ENCODE results near the gene HRCT1.

Gene HRCT1

DNA sequence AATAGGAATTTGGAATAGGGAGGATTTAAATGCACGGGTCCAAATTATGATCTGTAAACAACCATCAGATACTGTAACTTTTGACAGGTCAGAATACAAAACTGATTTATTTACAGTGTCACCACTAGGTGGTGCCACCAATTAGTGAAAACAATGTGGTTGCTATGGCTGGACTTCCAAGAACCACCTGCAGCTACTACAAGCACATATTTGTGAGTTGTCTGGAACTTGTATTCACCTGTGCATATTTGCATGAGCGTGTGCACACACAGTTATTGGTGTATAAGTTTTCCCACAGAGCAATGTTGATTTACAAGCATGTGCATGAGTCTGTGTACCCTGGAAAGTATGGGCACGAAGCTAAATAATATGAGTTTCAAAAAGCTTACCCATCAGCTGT lies 3.0 kb upstream of the HRCT1 start:
- TF ChIP-seq JUND (IDR thresholded peaks at IDR 0.05; ENCODE audit: low read depth) = no peak
- in situ Hi-C loops (cut with HindIII; ENCODE audit: low pct_unique_long_range_greater_than_20kb, low sequenced_read_pairs) = no loop called here

DNA sequence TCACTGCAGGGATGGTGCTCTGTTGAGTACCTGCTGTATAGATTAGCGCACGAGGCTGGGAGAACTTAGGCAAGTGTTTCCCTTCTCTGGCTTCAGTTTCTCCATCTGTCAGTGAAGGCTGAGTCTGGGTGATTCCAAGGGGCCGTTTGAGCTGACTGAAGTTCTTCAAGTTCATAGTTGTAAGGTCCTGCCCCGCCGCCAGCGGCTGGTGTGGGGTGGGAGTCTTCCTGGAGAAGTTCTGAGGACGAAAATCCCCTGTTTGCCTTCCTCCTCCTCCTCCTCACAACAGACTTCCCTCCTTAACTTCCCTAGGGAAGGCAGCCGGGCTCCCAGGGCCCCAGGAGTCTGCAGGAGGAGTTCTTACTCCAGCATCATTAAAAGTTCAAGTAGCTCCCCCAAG lies 1.7 kb upstream of the HRCT1 start:
- in situ Hi-C loops (cut with HindIII; ENCODE audit: low pct_unique_long_range_greater_than_20kb, low sequenced_read_pairs) = no loop called here
- no peak for TF ChIP-seq JUND (IDR thresholded peaks at IDR 0.05; ENCODE audit: low read depth)
- DNase-seq (ENCODE audit: low read depth in 1 of 2, low spot score in 1 of 2) = no peak

More for the DNA sequence above, 3.0 kb upstream of the HRCT1 start:
- peak; percentile 39 to 82 for DNase-seq (ENCODE audit: low read depth in 1 of 2, low spot score in 1 of 2)

DNA sequence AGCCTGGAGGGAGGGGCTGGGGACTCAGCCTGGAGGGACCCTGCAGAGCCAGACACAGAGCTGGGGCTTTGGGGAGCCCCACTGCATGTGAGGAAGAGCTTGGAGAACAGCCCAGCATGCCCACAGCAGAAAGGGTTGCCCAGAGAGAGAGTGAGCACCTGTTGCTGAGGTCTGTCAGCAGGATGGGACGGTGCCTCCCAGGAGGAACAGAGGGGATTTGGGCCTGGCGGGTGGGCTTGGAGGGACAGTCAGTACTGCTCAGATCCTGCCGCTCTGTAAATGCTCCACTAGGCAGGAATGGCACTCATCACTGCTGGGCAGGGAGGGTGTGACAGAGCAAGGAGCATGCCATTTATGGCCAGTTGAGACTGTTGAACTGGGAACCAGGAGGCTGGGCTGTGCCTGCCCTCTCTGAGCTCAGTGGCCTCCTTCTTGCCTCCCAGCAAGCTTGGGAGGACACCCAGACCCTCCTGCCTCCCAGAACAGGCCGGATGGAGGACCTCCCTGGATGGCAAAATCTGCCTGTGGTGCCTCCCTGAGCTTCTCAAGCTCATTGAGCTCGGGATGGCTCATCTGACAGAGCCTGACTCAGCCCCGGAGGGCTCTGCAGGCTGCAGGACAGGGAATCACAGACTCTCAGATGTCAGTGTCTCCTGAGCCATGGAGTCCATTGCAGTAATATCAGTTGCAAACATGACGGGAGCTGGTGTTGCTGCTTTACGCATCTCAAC lies 786 bp upstream of the HRCT1 start:
- no peak for TF ChIP-seq JUND (IDR thresholded peaks at IDR 0.05; ENCODE audit: low read depth)
- in situ Hi-C loops (cut with HindIII; ENCODE audit: low pct_unique_long_range_greater_than_20kb, low sequenced_read_pairs) = no loop called here
- no peak for DNase-seq (ENCODE audit: low read depth in 1 of 2, low spot score in 1 of 2)

DNA sequence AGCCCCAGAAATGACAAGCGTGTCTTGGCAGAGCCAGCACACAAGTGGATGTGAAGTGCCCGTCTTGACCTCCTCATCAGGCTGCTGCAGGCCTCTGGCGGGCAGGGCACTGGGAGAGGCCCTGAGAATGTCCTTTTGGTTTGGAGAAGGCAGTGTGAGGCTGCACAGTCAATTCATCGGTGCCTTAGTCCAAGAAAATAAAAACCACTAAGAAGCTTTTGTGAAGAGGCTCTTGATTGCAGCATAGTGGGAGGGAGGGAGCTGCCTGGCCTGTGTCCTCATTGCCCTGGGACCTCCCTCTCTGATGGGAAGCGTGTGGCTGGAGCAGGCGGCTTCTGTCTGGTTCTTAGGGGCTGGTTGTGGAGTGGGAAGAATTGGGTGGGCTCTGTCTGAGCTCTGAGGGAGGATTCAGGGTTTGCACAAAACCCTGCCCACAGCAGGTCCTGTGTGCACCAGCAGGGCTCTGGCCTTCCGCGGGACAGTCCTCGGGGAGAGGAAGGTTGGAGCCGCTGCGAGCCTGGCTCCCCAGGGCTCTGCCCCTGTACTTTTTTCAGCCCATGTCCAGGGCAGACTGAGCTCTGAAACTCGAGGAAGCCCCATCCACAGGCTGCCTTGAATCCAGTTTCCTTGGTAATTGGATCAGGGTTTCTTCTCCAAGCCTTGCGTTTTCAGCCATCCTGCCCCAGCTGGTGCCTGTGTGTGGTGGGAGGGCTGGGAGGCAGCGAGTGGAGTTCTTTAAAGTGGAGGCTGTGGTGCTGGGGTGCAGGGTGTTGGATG lies 1.1 kb downstream of the HRCT1 start:
- DNase-seq (ENCODE audit: low read depth in 1 of 2, low spot score in 1 of 2) = no peak
- in situ Hi-C loops (cut with HindIII; ENCODE audit: low pct_unique_long_range_greater_than_20kb, low sequenced_read_pairs) = no loop called here
- TF ChIP-seq JUND (IDR thresholded peaks at IDR 0.05; ENCODE audit: low read depth) = no peak

DNA sequence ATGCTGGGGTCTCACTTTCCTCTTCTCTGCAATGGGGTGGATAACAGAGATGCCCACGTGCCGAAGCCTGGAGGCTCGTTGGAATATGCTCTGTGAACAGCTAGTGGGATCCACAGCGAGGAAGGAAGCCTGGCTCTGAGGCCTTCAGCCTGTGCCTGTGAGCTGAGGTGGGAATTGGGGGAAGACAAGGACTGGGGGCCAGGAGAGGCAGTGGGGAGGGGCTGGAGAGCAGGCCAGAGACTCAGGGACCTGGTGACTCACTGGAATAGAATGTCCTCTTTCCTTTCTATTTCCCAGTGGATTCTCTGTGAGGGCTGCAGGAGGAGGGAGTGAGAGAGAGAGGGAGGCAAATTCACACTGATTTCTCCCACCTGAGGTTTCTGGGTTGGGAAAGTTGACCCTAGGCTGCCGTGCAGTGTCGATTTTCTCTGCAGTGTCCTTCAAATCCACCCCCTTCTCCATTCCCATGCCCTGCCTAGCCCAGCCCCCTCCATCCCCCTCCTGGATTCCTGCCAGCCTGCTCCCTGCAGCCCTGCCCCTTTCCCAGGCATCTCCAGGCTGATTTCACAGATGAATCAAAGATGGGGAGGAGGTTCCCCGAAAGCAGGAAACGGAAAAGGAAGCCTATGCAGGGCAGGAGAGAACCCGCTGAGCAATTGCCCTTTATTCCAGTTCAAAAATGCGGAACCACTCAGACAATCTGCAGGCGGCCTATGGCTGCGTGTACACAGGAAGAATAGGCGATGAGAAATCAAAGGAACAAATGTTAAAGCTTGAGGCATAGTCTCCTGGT lies 1.9 kb downstream of the HRCT1 start:
- TF ChIP-seq JUND (IDR thresholded peaks at IDR 0.05; ENCODE audit: low read depth) = no peak
- in situ Hi-C loops (cut with HindIII; ENCODE audit: low pct_unique_long_range_greater_than_20kb, low sequenced_read_pairs) = no loop called here
- DNase-seq (ENCODE audit: low read depth in 1 of 2, low spot score in 1 of 2) = no peak

DNA sequence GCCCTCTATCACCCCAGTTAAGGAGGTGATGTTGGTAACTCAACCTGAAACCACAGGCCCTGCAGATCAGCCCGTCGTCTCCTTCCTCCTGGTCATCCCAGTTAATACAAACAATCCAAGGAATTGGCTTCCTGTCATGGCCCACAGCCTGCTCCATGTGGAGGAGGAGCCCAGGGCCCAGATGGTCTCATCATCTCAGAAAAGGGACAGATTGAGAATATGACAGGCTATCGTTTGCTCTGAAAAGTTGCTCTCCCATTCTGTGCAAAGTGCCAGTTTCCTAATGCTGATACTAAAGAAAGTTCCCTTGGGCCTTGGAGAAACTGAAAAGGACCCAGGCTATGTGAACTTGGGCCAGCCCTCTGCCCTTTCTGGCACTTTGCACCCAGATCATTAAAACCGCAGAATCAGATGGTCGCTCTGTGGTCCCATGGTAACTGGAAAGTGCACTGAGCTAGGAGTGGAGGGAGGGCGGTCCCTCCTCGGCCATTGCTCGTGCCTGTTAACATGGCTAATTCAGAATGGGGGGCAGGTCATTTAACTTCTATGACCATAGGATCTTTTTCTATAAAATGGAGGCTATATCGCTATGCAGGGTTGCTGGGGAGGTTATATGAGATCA lies 2.6 kb downstream of the HRCT1 start:
- in situ Hi-C loops (cut with HindIII; ENCODE audit: low pct_unique_long_range_greater_than_20kb, low sequenced_read_pairs) = no loop called here
- no peak for TF ChIP-seq JUND (IDR thresholded peaks at IDR 0.05; ENCODE audit: low read depth)
- no peak for DNase-seq (ENCODE audit: low read depth in 1 of 2, low spot score in 1 of 2)

DNA sequence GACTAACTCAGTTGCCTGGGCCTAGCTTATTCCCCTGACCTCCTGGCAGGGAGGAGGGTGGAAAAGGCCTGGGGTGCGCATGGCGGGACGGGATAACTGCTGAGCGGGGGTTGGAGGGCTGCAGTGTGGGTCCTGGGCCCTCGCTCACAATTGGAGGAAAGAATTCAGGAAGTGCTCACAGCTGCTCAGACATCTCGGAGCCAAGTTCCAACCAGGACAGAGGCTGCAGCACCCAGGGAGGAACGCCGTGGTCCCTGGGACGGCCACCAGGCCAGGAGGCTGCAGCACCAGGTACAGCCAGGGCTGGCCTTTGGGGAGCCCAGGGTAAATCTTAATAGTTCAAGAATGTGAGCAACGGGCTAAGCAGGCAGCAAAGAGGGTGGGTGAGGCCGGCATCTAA lies 3.3 kb downstream of the HRCT1 start, which contains the start of gene SPAAR:
Gene SPAAR (plus strand): TSS at position 217 of the 400 bp plus-strand sequence. CDS start 974 bp downstream, outside the sequence.
- no peak for DNase-seq (ENCODE audit: low read depth in 1 of 2, low spot score in 1 of 2)
- no peak for TF ChIP-seq JUND (IDR thresholded peaks at IDR 0.05; ENCODE audit: low read depth)
- in situ Hi-C loops (cut with HindIII; ENCODE audit: low pct_unique_long_range_greater_than_20kb, low sequenced_read_pairs) = no loop called here

DNA sequence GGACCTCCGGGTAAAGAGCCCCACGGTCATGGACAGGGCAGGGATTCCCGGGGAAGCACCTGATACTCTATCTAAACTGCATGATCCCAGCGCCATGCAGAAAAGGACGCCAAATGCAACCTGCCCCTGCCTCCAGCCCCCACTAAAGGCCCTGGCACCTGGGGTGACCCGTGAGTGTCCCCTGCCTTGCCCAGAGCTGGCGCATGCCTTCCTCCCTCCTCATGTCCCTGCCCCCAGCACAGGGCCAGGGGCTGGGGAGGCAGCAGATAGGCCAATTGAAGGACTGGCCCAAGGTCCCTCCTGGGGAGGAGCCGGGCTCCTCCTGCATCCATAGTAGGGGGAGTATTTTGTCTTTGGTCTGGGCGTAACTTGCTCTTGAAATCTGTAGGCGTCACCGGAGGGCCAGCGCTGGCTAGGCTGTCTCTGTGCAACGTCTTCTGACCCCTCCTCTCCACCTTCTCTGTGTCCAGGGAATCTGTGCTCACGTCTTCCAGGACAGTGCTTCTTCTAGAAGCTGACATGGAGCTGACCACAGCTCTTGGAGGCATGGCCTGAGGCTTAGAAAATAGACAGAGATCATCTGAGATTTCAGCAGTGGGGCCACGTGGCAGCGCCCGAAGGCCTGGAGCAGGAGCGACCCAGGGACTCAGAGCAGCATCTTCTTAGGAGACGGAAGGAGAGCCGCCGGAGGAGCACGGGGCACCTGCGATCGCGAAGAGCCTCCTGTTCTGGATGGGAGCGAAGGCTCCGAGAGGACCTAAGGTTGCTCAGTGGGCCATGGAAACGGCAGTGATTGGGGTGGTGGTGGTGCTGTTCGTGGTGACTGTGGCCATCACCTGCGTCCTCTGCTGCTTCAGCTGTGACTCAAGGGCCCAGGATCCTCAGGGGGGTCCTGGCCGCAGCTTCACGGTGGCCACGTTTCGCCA lies 3.9 kb downstream of the HRCT1 start:
- no peak for DNase-seq (ENCODE audit: low read depth in 1 of 2, low spot score in 1 of 2)
- TF ChIP-seq JUND (IDR thresholded peaks at IDR 0.05; ENCODE audit: low read depth) = no peak
- in situ Hi-C loops (cut with HindIII; ENCODE audit: low pct_unique_long_range_greater_than_20kb, low sequenced_read_pairs) = no loop called here

DNA sequence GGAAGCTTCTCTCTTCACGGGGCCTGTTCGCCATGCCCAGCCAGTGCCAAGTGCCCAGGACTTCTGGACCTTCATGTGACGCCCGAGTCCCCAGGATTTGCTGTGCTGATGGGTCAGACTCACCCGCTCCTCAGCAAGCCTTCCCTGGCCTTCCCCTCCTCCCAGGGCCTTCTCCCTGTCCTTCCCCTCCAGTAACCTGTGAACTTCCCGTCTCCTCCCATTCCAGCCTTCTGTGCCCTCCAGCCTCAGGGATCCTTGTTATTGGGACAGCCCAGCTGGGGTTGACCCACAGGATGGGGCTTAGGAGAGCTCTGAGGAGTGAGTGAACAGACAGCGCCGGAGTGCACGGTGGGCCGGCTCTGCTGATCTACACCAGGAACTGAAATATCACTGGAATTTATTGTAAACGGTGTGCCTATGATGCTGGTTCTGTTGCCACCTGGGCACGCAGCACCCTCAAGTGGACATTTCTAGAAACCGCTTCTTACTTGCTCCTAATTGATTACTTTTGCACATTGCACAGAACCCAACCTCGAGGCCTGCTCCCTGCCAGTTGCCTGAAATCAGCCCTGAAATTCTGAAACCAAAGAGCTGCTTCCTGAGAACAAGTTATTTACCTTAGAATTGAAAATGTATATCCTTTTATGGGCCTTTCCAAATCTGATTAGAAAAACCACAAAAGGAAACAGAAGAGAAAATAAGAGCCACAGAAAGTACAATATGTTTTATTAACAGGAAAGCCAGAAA lies 4.8 kb downstream of the HRCT1 start:
- in situ Hi-C loops (cut with HindIII; ENCODE audit: low pct_unique_long_range_greater_than_20kb, low sequenced_read_pairs) = no loop called here
- no peak for TF ChIP-seq JUND (IDR thresholded peaks at IDR 0.05; ENCODE audit: low read depth)
- peak; percentile 33 to 73 for DNase-seq (ENCODE audit: low read depth in 1 of 2, low spot score in 1 of 2)

DNA sequence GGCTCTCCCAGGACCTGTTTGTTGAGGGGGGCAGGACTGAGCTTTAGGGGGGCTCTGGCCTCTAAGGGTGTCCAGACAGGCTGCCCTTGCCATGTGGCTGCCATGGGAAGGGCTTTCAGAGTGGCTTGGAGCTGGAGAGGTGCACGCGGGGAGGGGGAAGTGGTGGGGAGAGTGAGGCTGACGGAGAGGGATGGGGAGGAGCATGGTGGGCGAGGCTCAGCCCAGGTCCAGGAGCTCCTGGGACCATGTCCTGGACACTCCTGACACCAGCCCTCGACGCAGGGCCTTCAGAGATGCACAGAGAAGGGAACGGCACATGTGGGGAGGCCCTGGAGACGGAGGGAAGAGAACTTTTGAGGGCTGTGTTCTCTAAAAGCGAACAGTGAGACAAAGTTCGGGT lies 5.7 kb downstream of the HRCT1 start:
- DNase-seq (ENCODE audit: low read depth in 1 of 2, low spot score in 1 of 2) = no peak
- TF ChIP-seq JUND (IDR thresholded peaks at IDR 0.05; ENCODE audit: low read depth) = no peak
- in situ Hi-C loops (cut with HindIII; ENCODE audit: low pct_unique_long_range_greater_than_20kb, low sequenced_read_pairs) = no loop called here
